A549 (cell line): Measurements from ENCODE around the gene CEACAM1. TPM values are rescaled to one million over a fixed set of nuclear protein-coding genes. Genes with fewer than 3 reads are reported as not detected.

Experiments
- ATAC-seq, 2 experiments: fragments of 200-7000 bp in 1 of 2; fragments of >200 bp in 1 of 2; cut with Nextera tagmentation in 1 of 2; cut with Tn5 transposase in 1 of 2; 3 replicates each; pipeline versions ENCODE4 v1.8.0 to v1.9.1; 2018 to 2020; ENCODE audit warnings: mild to moderate bottlenecking in 1 of 2, moderate library complexity in 1 of 2
- CTCF ChIA-PET: fragments of 300-600 bp; sonication (Branson Sonifier 250); formaldehyde crosslinking; extraction: SDS; loops from one replicate; lab custom pipeline; 2021; ENCODE audit warnings: antibody characterized with exemption, inconsistent platforms; lab: Yijun Ruan, JAX
- POLR2A ChIA-PET: fragments of 350-600 bp; formaldehyde crosslinking; extraction: SDS; loops from one replicate; lab custom pipeline; 2021; ENCODE audit warnings: antibody characterized with exemption, inconsistent platforms; lab: Yijun Ruan, JAX
- DNase-seq, 2 experiments: peaks; one replicate each; pipeline versions ENCODE4 v3.0.0 to v3.0.0-alpha.2; 2011 to 2016; ENCODE audit warnings: low read depth in 1 of 2, low spot score in 1 of 2
- FAIRE-seq: peaks from 2 replicates; lab custom pipeline; 2011; peaks lifted over from hg19 to GRCh38; lab: Jason Lieb, UNC
- H3K27ac ChIP-seq, 2 experiments: fragments of >200 bp; sonication (Bioruptor Twin); formaldehyde crosslinking; 3 replicates each; pipeline ENCODE4 v1.5.1; 2016 to 2017
- H3K4me1 ChIP-seq: fragments of >200 bp; sonication (Bioruptor Twin); formaldehyde crosslinking; 3 replicates; pipeline ENCODE4 v1.6.1; 2016
- H3K4me2 ChIP-seq: fragments of >200 bp; sonication (Bioruptor Twin); formaldehyde crosslinking; 3 replicates; pipeline ENCODE4 v1.6.1; 2016
- H3K4me3 ChIP-seq: fragments of >200 bp; sonication (Bioruptor Twin); formaldehyde crosslinking; 3 replicates; pipeline ENCODE4 v1.5.1; 2016
- H3K9me3 ChIP-seq: fragments of >200 bp; sonication (Bioruptor Twin); formaldehyde crosslinking; 3 replicates; pipeline ENCODE4 v1.6.1; 2016
- CHD2 ChIP-seq: fragments of 150-350 bp; IDR thresholded peaks from 2 replicates; pipeline ENCODE4 v1.6.1; 2014; ENCODE audit warnings: low read length; ENCODE audit not compliant: partially characterized antibody
- CHD4 ChIP-seq: fragments of 200-600 bp; sonication (generic); IDR thresholded peaks from 2 replicates; pipeline ENCODE4 v1.6.1; 2016; ENCODE audit warnings: antibody characterized with exemption, mild to moderate bottlenecking, borderline replicate concordance
- EP300 ChIP-seq, 2 experiments: fragments of >200 bp; sonication (Bioruptor Twin); formaldehyde crosslinking; IDR thresholded peaks; 2 replicates in 1 of 2; 3 replicates in 1 of 2; pipeline ENCODE4 v1.6.1; 2016 to 2017
- ESRRA ChIP-seq: fragments of 150-350 bp; IDR thresholded peaks from 2 replicates; pipeline ENCODE4 v1.6.1; 2014; ENCODE audit warnings: mild to moderate bottlenecking, low read length, borderline replicate concordance
- FOSL2 ChIP-seq, 2 experiments: fragments of 450-650 bp in 1 of 2; fragments of >200 bp in 1 of 2; sonication (Bioruptor Twin) in 1 of 2; formaldehyde crosslinking; IDR thresholded peaks; 2 replicates each; pipeline versions ENCODE4 v1.5.0 to v1.6.1; 2016 to 2020; ENCODE audit warnings: mild to moderate bottlenecking in 1 of 2, moderate library complexity in 1 of 2
- GATA3 ChIP-seq: IDR thresholded peaks from 2 replicates; pipeline ENCODE4 v1.6.1; 2012; ENCODE audit warnings: borderline replicate concordance
- HEYL ChIP-seq: fragments of 250-450 bp; sonication (Bioruptor Pico); IDR thresholded peaks from 2 replicates; pipeline ENCODE4 v1.8.0; 2021; ENCODE audit warnings: mild to moderate bottlenecking, moderate library complexity
- MAZ ChIP-seq: fragments of 150-350 bp; IDR thresholded peaks from 2 replicates; pipeline ENCODE4 v1.6.1; 2014; ENCODE audit warnings: antibody characterized with exemption, low read depth, low read length, borderline replicate concordance
- NR3C1 ChIP-seq: fragments of >200 bp; sonication (Bioruptor Twin); formaldehyde crosslinking; IDR thresholded peaks from 3 replicates; pipeline ENCODE4 v1.6.1; 2017
- SREBF2 ChIP-seq: fragments of 450-650 bp; IDR thresholded peaks from 2 replicates; pipeline ENCODE4 v1.6.1; 2014; ENCODE audit warnings: mild to moderate bottlenecking, moderate library complexity
- ZNF302 ChIP-seq: fragments of 250-450 bp; sonication (Bioruptor Pico); IDR thresholded peaks from 2 replicates; pipeline ENCODE4 v1.9.0; 2021; ENCODE audit warnings: inconsistent platforms, mild to moderate bottlenecking, moderate library complexity
- ZSCAN20 ChIP-seq: fragments of 250-450 bp; sonication (Bioruptor Pico); IDR thresholded peaks from 2 replicates; pipeline ENCODE4 v1.8.0; 2022; ENCODE audit warnings: mild to moderate bottlenecking, moderate library complexity
- WGBS: methylation state at CpG from one replicate; pipeline ENCODE4 v1.1.6; 2017; ENCODE audit errors: missing lambda C conversion rate; 5-methylcytosine and 5-hydroxymethylcytosine counted together
- polyA plus RNA-seq, 4 experiments: library from polyadenylated mRNA; depleted of rRNA in 3 of 4; stranded (reverse); fragments of >200 nt; fragmentation: RNase III in 1 of 4; extraction: RNeasy Plus Mini Kit Qiagen cat#74134 plus additional on column Dnase treatment in 1 of 4; gene quantifications; 2 replicates in 3 of 4; 3 replicates in 1 of 4; pipeline ENCODE4 v1.2.3, GENCODE V29; 2011 to 2017
- TF ChIP-seq, protein P1 (sequence below): fragments of 200-600 bp; sonication (generic); IDR thresholded peaks from 2 replicates; pipeline ENCODE4 v1.6.1; 2016; ENCODE audit warnings: antibody characterized with exemption, mild to moderate bottlenecking, moderate library complexity
- TF ChIP-seq, protein P2 (sequence below): IDR thresholded peaks from 2 replicates; pipeline ENCODE4 v1.6.1; 2012; ENCODE audit warnings: low read depth, borderline replicate concordance
- TF ChIP-seq, protein P3 (sequence below): fragments of >200 bp; sonication (Bioruptor Twin); formaldehyde crosslinking; IDR thresholded peaks from 3 replicates; pipeline ENCODE4 v1.5.1; 2016
- TF ChIP-seq, protein P4 (sequence below): fragments of 250-450 bp; sonication (Bioruptor Pico); IDR thresholded peaks from 2 replicates; pipeline ENCODE4 v1.5.0; 2021; ENCODE audit warnings: mild to moderate bottlenecking, moderate library complexity, borderline replicate concordance
- TF ChIP-seq, protein P5 (sequence below): fragments of >200 bp; sonication (Bioruptor Twin); formaldehyde crosslinking; IDR thresholded peaks from 3 replicates; pipeline ENCODE4 v1.6.1; 2016
- TF ChIP-seq, protein P6 (sequence below): fragments of 150-350 bp; IDR thresholded peaks from 2 replicates; pipeline ENCODE4 v1.6.1; 2014; ENCODE audit warnings: low read depth, mild to moderate bottlenecking, low read length

Gene CEACAM1
- polyA plus RNA-seq, 2 of the 4 experiments (the other 2 are of a cell fraction): 0.52 to 8.9 TPM

DNA sequence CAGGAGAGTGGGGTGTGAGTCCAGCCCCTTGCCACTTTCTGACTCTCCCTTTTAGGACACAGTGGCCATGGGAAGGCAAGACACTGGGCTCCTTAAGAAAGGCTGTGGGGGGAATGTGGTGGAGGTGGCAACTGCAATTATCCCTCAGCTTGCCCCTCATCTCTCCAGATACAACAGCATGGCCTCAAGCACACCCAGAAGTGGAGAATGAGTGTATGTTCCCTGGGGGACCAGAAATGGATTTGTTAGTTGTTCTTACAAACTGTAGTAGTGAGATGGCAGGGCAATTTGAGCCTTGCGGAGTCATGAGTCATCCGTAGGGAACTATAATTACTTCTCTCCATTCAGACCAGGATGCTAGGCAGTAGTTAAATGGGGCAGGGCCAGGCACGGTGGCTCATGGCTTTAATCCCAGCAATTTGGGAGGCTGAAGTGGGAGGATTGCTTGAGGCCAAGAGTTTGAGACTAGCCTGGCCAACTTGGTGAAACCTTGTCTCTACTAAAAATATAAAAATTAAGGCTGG lies 59.9 kb downstream of the CEACAM1 start:
- Histone ChIP-seq H3K4me3 (no peak overlapping the region), H3K4me2 (0 out of 3 replicates have a peak overlapping the region, but pooled peaks have one; percentile 2), H3K4me1 (peaks cover 33% of the 10 kb centered on the region), H3K27ac (peak overlapping the region in 1 of 2 experiments; percentile 34; a peak in 2 of 6 replicates), H3K9me3 (no peaks in the 10 kb centered on the region)
- 26% methylated on average over 3 of the region's 3 CpGs for WGBS
- TF ChIP-seq, protein P1, sequence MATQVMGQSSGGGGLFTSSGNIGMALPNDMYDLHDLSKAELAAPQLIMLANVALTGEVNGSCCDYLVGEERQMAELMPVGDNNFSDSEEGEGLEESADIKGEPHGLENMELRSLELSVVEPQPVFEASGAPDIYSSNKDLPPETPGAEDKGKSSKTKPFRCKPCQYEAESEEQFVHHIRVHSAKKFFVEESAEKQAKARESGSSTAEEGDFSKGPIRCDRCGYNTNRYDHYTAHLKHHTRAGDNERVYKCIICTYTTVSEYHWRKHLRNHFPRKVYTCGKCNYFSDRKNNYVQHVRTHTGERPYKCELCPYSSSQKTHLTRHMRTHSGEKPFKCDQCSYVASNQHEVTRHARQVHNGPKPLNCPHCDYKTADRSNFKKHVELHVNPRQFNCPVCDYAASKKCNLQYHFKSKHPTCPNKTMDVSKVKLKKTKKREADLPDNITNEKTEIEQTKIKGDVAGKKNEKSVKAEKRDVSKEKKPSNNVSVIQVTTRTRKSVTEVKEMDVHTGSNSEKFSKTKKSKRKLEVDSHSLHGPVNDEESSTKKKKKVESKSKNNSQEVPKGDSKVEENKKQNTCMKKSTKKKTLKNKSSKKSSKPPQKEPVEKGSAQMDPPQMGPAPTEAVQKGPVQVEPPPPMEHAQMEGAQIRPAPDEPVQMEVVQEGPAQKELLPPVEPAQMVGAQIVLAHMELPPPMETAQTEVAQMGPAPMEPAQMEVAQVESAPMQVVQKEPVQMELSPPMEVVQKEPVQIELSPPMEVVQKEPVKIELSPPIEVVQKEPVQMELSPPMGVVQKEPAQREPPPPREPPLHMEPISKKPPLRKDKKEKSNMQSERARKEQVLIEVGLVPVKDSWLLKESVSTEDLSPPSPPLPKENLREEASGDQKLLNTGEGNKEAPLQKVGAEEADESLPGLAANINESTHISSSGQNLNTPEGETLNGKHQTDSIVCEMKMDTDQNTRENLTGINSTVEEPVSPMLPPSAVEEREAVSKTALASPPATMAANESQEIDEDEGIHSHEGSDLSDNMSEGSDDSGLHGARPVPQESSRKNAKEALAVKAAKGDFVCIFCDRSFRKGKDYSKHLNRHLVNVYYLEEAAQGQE: no peak
- TF ChIP-seq FOSL2 (IDR thresholded peaks at IDR 0.05) (no peak), FOSL2 (CRISPR knock-in tag; IDR thresholded peaks at IDR 0.05) (peak; percentile 59)
- ATAC-seq (peak; percentile 41 to 67; a peak in 4 of 6 replicates), FAIRE-seq (peak; percentile 98), DNase-seq (peak in 1 of 2 experiments; percentile 55)
- POLR2A ChIA-PET: interaction anchor here (0.7 kb wide), 1 partner anchor 17 kb away, joined by 4 read pairs; no protein-coding TSS in a partner anchor
- CTCF ChIA-PET: interaction anchor here (1.3 to 9.6 kb wide), 9 partner anchors 17 to 98 kb away, joined by 3 to 92 read pairs (median 8); partner anchors contain the start of gene CEACAM1

DNA sequence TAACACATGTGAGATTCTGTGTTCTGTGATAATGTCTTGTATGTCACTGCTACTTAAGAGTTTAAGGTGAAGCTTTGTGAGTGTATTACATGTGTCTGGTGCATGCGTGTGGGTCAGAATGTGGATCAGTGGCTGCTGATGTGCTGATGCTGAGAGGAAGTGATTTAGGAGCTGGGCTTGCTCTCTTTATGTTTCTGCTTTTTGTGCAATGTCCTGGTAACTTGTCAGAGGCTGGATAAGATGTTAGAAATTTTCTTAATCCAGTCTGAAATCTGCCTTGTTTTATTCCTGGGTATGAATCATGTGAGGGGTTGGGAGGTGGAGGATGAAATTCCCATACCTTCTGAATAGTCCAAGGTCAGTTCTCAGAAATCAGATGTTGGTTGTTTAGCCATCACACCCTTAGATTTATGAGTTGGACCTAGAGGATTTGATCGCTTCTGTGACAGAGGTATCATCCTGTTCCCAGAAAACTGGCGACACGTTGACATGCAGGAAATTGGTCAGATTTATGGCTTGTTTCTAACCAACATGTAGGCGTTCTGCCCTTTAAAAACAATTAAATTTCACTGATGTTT lies 61.0 kb downstream of the CEACAM1 start:
- Histone ChIP-seq H3K9me3 (no peaks in the 10 kb centered on the region), H3K27ac (no peak overlapping the region), H3K4me3 (no peak overlapping the region), H3K4me2 (no peak overlapping the region), H3K4me1 (peaks cover 33% of the 10 kb centered on the region)
- 80% methylated on average over 5 of the region's 5 CpGs for WGBS
- no peak for TF ChIP-seq ESRRA
- TF ChIP-seq, protein P2, sequence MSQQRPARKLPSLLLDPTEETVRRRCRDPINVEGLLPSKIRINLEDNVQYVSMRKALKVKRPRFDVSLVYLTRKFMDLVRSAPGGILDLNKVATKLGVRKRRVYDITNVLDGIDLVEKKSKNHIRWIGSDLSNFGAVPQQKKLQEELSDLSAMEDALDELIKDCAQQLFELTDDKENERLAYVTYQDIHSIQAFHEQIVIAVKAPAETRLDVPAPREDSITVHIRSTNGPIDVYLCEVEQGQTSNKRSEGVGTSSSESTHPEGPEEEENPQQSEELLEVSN: no peak
- TF ChIP-seq, protein P3, sequence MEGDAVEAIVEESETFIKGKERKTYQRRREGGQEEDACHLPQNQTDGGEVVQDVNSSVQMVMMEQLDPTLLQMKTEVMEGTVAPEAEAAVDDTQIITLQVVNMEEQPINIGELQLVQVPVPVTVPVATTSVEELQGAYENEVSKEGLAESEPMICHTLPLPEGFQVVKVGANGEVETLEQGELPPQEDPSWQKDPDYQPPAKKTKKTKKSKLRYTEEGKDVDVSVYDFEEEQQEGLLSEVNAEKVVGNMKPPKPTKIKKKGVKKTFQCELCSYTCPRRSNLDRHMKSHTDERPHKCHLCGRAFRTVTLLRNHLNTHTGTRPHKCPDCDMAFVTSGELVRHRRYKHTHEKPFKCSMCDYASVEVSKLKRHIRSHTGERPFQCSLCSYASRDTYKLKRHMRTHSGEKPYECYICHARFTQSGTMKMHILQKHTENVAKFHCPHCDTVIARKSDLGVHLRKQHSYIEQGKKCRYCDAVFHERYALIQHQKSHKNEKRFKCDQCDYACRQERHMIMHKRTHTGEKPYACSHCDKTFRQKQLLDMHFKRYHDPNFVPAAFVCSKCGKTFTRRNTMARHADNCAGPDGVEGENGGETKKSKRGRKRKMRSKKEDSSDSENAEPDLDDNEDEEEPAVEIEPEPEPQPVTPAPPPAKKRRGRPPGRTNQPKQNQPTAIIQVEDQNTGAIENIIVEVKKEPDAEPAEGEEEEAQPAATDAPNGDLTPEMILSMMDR: no peak
- TF ChIP-seq SREBF2: no peak
- TF ChIP-seq FOSL2 (IDR thresholded peaks at IDR 0.05): no peak
- TF ChIP-seq FOSL2 (CRISPR knock-in tag; IDR thresholded peaks at IDR 0.05): no peak
- TF ChIP-seq, protein P4, sequence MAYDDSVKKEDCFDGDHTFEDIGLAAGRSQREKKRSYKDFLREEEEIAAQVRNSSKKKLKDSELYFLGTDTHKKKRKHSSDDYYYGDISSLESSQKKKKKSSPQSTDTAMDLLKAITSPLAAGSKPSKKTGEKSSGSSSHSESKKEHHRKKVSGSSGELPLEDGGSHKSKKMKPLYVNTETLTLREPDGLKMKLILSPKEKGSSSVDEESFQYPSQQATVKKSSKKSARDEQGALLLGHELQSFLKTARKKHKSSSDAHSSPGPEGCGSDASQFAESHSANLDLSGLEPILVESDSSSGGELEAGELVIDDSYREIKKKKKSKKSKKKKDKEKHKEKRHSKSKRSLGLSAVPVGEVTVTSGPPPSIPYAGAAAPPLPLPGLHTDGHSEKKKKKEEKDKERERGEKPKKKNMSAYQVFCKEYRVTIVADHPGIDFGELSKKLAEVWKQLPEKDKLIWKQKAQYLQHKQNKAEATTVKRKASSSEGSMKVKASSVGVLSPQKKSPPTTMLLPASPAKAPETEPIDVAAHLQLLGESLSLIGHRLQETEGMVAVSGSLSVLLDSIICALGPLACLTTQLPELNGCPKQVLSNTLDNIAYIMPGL (CRISPR knock-in tag): no peak
- no peak for TF ChIP-seq GATA3
- no peak for TF ChIP-seq NR3C1
- TF ChIP-seq, protein P5, sequence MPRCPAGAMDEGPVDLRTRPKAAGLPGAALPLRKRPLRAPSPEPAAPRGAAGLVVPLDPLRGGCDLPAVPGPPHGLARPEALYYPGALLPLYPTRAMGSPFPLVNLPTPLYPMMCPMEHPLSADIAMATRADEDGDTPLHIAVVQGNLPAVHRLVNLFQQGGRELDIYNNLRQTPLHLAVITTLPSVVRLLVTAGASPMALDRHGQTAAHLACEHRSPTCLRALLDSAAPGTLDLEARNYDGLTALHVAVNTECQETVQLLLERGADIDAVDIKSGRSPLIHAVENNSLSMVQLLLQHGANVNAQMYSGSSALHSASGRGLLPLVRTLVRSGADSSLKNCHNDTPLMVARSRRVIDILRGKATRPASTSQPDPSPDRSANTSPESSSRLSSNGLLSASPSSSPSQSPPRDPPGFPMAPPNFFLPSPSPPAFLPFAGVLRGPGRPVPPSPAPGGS: no peak
- TF ChIP-seq ZSCAN20 (CRISPR knock-in tag): no peak
- TF ChIP-seq, protein P6, sequence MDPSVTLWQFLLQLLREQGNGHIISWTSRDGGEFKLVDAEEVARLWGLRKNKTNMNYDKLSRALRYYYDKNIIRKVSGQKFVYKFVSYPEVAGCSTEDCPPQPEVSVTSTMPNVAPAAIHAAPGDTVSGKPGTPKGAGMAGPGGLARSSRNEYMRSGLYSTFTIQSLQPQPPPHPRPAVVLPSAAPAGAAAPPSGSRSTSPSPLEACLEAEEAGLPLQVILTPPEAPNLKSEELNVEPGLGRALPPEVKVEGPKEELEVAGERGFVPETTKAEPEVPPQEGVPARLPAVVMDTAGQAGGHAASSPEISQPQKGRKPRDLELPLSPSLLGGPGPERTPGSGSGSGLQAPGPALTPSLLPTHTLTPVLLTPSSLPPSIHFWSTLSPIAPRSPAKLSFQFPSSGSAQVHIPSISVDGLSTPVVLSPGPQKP: no peak
- TF ChIP-seq HEYL (CRISPR knock-in tag): no peak
- no peak for TF ChIP-seq CHD2
- TF ChIP-seq CHD4: no peak
- no peak for TF ChIP-seq MAZ
- TF ChIP-seq EP300 (IDR thresholded peaks at IDR 0.05): no peak
- no peak for TF ChIP-seq ZNF302
- ChIA-PET CTCF (interaction anchor here (0.9 to 9.6 kb wide), 16 partner anchors 8 to 130 kb away, joined by 3 to 78 read pairs (median 7); partner anchors contain the start of gene CEACAM1), POLR2A (interaction anchor here (1.4 kb wide), 1 partner anchor 8 kb away, joined by 4 read pairs; no protein-coding TSS in a partner anchor)
- ATAC-seq (0 out of 6 replicates have a peak, but pooled peaks of 1 of the 2 experiments have one; percentile 3), FAIRE-seq (peak; percentile 93), DNase-seq (no peak)
